GM12878 (cell line): ENCODE results near the gene SCCPDH. TPM values are rescaled to one million over a fixed set of nuclear protein-coding genes. Genes with fewer than 3 reads are reported as not detected.

Experiments used
- ATAC-seq: fragments of 200-7000 bp; cut with Tn5 transposase; 3 replicates; pipeline ENCODE4 v1.9.1; 2020; ENCODE audit warnings: mild to moderate bottlenecking, moderate library complexity
- BruUV-seq: library from RNA; stranded (reverse); fragments of 400-500 nt; replicated peaks from 2 replicates; lab custom pipeline; 2021; lab: Mats Ljungman, UMichigan
- CTCF ChIA-PET: fragments of 300-600 bp; sonication (Branson Sonifier 250); formaldehyde crosslinking; extraction: SDS; loops from one replicate; lab custom pipeline; 2021; ENCODE audit warnings: inconsistent platforms; lab: Yijun Ruan, JAX
- POLR2A ChIA-PET: fragments of 350-600 bp; formaldehyde crosslinking; extraction: SDS; loops from one replicate; lab custom pipeline; 2021; ENCODE audit warnings: inconsistent platforms; lab: Charles Lee
- RAD21 ChIA-PET: fragments of 300-600 bp; sonication (Branson Sonifier 250); formaldehyde crosslinking; loops from one replicate; lab custom pipeline; 2023; ENCODE audit warnings: antibody characterized with exemption; ENCODE audit not compliant: unreplicated experiment; lab: Charles Lee
- SMC1A ChIA-PET: fragments of 300-600 bp; sonication (Branson Sonifier 250); formaldehyde crosslinking; loops from one replicate; lab custom pipeline; 2023; ENCODE audit not compliant: unreplicated experiment, uncharacterized antibody; lab: Charles Lee
- DNase-seq: peaks from one replicate; pipeline ENCODE4 v3.0.0-alpha.2; 2011; ENCODE audit warnings: low read depth, low spot score
- FAIRE-seq: peaks from 3 replicates; lab custom pipeline; 2011; peaks lifted over from hg19 to GRCh38; lab: Jason Lieb, UNC
- H2AFZ ChIP-seq: 2 replicates; pipeline ENCODE4 v1.6.0; 2011; ENCODE audit warnings: low read depth, low read length, control low read depth; ENCODE audit not compliant: control insufficient read depth
- H3K27ac ChIP-seq: 2 replicates; pipeline ENCODE4 v1.5.1; 2011; ENCODE audit warnings: control low read depth; ENCODE audit not compliant: control insufficient read depth, insufficient read depth
- H3K27me3 ChIP-seq, 2 experiments: replicated peaks in 1 of 2; 2 replicates each; pipeline versions ENCODE4 v1.6.0 to v1.6.1; 2011; ENCODE audit warnings: low read length in 1 of 2; ENCODE audit not compliant: control insufficient read depth in 2 of 2, insufficient read depth in 2 of 2
- H3K36me3 ChIP-seq, 2 experiments: 2 replicates each; pipeline ENCODE4 v1.5.1; 2011; ENCODE audit warnings: low read length in 1 of 2; ENCODE audit not compliant: control insufficient read depth in 2 of 2, insufficient read depth in 2 of 2
- H3K4me1 ChIP-seq: 2 replicates; pipeline ENCODE4 v1.6.1; 2011; ENCODE audit warnings: mild to moderate bottlenecking, low read length, moderate library complexity, mixed read lengths; ENCODE audit not compliant: control insufficient read depth, insufficient read depth
- H3K4me2 ChIP-seq: 2 replicates; pipeline ENCODE4 v1.6.0; 2011; ENCODE audit warnings: control low read depth; ENCODE audit not compliant: control insufficient read depth, insufficient read depth
- H3K4me3 ChIP-seq: fragments of 200-600 bp; sonication (generic); 2 replicates; pipeline ENCODE4 v1.5.1; 2016
- H3K79me2 ChIP-seq: 2 replicates; pipeline ENCODE4 v1.6.0; 2011; ENCODE audit warnings: low read length; ENCODE audit not compliant: control insufficient read depth, insufficient read depth
- H3K9ac ChIP-seq: 2 replicates; pipeline ENCODE4 v1.8.0; 2011; ENCODE audit warnings: low read length, control low read depth, mixed read lengths; ENCODE audit not compliant: control insufficient read depth, insufficient read depth
- H3K9me3 ChIP-seq: replicated peaks from 3 replicates; pipeline ENCODE4 v1.5.1; 2011; ENCODE audit warnings: mild to moderate bottlenecking, low read length; ENCODE audit not compliant: control insufficient read depth, insufficient read depth
- H4K20me1 ChIP-seq: 2 replicates; pipeline ENCODE4 v1.6.0; 2011; ENCODE audit not compliant: control insufficient read depth, insufficient read depth
- CBX5 ChIP-seq: sonication (generic); IDR thresholded peaks from 2 replicates; pipeline ENCODE4 v1.6.1; 2016; ENCODE audit warnings: low read depth, moderate library complexity, mild to moderate bottlenecking, inconsistent platforms
- CHD2 ChIP-seq: IDR thresholded peaks from 2 replicates; pipeline ENCODE4 v1.6.1; 2011; ENCODE audit warnings: low read depth, low read length, improper control_type of control experiment, borderline replicate concordance
- KAT2A ChIP-seq: conservative IDR thresholded peaks from 2 replicates; pipeline ENCODE4 v1.6.1; 2011; ENCODE audit warnings: low read depth, low read length; ENCODE audit not compliant: control insufficient read depth
- KLF5 ChIP-seq: fragments of 450-650 bp; IDR thresholded peaks from 2 replicates; pipeline ENCODE4 v1.6.1; 2014; ENCODE audit warnings: mild to moderate bottlenecking; ENCODE audit not compliant: partially characterized antibody
- MTA3 ChIP-seq: IDR thresholded peaks from 2 replicates; pipeline ENCODE4 v1.6.1; 2012; ENCODE audit warnings: low read length, inconsistent platforms, borderline replicate concordance
- MXI1 ChIP-seq: fragments of 150-350 bp; IDR thresholded peaks from 2 replicates; pipeline ENCODE4 v1.6.1; 2011; ENCODE audit warnings: low read depth, mild to moderate bottlenecking, inconsistent platforms, low read length, improper control_type of control experiment
- NRF1 ChIP-seq: conservative IDR thresholded peaks from 2 replicates; pipeline ENCODE4 v1.6.1; 2011; ENCODE audit warnings: mild to moderate bottlenecking, low read depth, low read length, improper control_type of control experiment
- PML ChIP-seq: IDR thresholded peaks from 2 replicates; pipeline ENCODE4 v1.6.1; 2012; ENCODE audit warnings: low read length, inconsistent platforms
- RAD51 ChIP-seq: fragments of 450-650 bp; IDR thresholded peaks from 2 replicates; pipeline ENCODE4 v1.6.1; 2016; ENCODE audit warnings: moderate library complexity, mild to moderate bottlenecking, inconsistent platforms
- SIN3A ChIP-seq: IDR thresholded peaks from 2 replicates; pipeline ENCODE4 v1.6.1; 2012; ENCODE audit warnings: low read depth, low read length, improper control_type of control experiment
- SMAD5 ChIP-seq: IDR thresholded peaks from 2 replicates; pipeline ENCODE4 v1.6.1; 2016; ENCODE audit warnings: antibody characterized with exemption, low read depth
- SREBF2 ChIP-seq: IDR thresholded peaks from 2 replicates; pipeline ENCODE4 v1.6.1; 2012; ENCODE audit warnings: mild to moderate bottlenecking, low read length
- STAT1 ChIP-seq: fragments of 450-650 bp; conservative IDR thresholded peaks from 2 replicates; pipeline ENCODE4 v1.6.1; 2014; ENCODE audit warnings: antibody characterized with exemption, mild to moderate bottlenecking
- TAF1 ChIP-seq: IDR thresholded peaks from 2 replicates; pipeline ENCODE4 v1.6.1; 2011; ENCODE audit warnings: mild to moderate bottlenecking, low read depth, low read length, borderline replicate concordance
- ZNF274 ChIP-seq: IDR thresholded peaks from one replicate; pipeline ENCODE4 v1.8.0; 2011; ENCODE audit not compliant: insufficient read length, insufficient read depth
- ZNF622 ChIP-seq: fragments of 450-650 bp; IDR thresholded peaks from 2 replicates; pipeline ENCODE4 v1.6.1; 2017; ENCODE audit warnings: mild to moderate bottlenecking, inconsistent platforms
- WGBS: methylation state at CpG from one replicate; pipeline ENCODE4 v1.1.6; 2016; ENCODE audit warnings: low lambda C conversion rate; ENCODE audit not compliant: insufficient replicate concordance, insufficient coverage; ENCODE audit errors: missing lambda C conversion rate; 5-methylcytosine and 5-hydroxymethylcytosine counted together
- in situ Hi-C: fragments of 300-500 bp; cut with MboI; formaldehyde crosslinking; loops from 9 replicates; pipeline ENCODE4 v1.14.3; 2018; ENCODE audit warnings: mixed read lengths
- intact Hi-C: fragments of 100-400 bp; cut with micrococcal nuclease; formaldehyde crosslinking; loops from one replicate; pipeline ENCODE4 v1.14.2; 2022; ENCODE audit not compliant: unreplicated experiment
- polyA plus RNA-seq, 11 experiments: library from polyadenylated mRNA; depleted of rRNA in 4 of 11; unstranded in 6 of 11; stranded (reverse) in 5 of 11; fragments of >200 nt; fragmentation: Nextera tagmentation in 4 of 11; fragmentation: Illumina TruSeq in 1 of 11; extraction: Ambion mirVana in 4 of 11; extraction: Trizol in 1 of 11; gene quantifications; 1 replicate in 1 of 11; 2 replicates in 10 of 11; pipeline versions ENCODE4 v1.2.1 to v1.2.3, GENCODE V29; 2011 to 2016; ENCODE audit warnings: inconsistent platforms in 2 of 11, missing spikeins in 2 of 11, low read depth in 1 of 11
- total RNA-seq, 4 experiments: library from RNA; depleted of rRNA in 3 of 4; stranded (reverse); fragments of >200 nt in 3 of 4; fragmentation: Illumina TruSeq in 1 of 4; extraction: Trizol in 1 of 4; gene quantifications; 2 replicates each; pipeline versions ENCODE4 v1.2.1 to v1.2.3, GENCODE V29; 2013 to 2021
- TF ChIP-seq, protein P1 (sequence below): fragments of 450-650 bp; IDR thresholded peaks from 2 replicates; pipeline ENCODE4 v1.6.1; 2017; ENCODE audit warnings: mild to moderate bottlenecking, moderate library complexity

Gene SCCPDH
- total and polyA plus RNA-seq, 10 of the 15 experiments (the other 5 are each of a cell fraction or from before 2014, with no cell fraction given), result 5.4 to 44.8 (median 24.5) TPM

DNA sequence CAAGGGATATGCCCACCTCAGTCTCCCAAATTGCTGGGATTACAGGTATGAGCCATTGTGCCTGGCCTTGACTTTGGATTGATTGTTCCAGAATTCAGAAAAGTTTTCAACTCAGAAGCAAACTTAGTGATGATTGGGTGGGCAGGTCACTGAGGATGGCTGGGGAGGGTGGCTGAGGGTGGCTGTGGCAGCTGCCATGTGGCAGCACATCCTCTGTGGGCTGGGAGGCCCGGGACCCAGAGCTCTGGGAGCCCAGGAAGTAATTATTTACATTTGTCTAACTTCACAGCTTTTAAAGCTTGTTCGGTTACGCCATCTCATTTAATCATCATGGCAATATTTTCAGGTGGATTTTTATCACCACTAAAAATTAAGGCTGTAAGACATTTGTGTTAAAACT, 76.1 kb downstream of the SCCPDH start:
- Histone ChIP-seq H3K27ac (no peak overlapping the region), H3K9ac (no peak overlapping the region), H3K4me3 (no peak overlapping the region), H3K36me3 (no peaks in the 10 kb centered on the region), H4K20me1 (no peaks in the 10 kb centered on the region), H3K4me1 (no peaks in the 10 kb centered on the region), H3K4me2 (no peak overlapping the region), H3K79me2 (no peaks in the 10 kb centered on the region), H3K9me3 (no peaks in the 10 kb centered on the region), H3K27me3 (no peaks in the 10 kb centered on the region), H2AFZ (no peak overlapping the region)
- ChIA-PET RAD21 (no interaction called here), POLR2A (no interaction called here), CTCF (no interaction called here), SMC1A (no interaction called here)
- TF ChIP-seq MXI1, result no peak
- TF ChIP-seq MTA3, result no peak
- no peak for TF ChIP-seq RAD51
- no peak for TF ChIP-seq CBX5
- TF ChIP-seq NRF1, result no peak
- TF ChIP-seq SREBF2, result no peak
- no peak for TF ChIP-seq SMAD5
- TF ChIP-seq, protein P1, sequence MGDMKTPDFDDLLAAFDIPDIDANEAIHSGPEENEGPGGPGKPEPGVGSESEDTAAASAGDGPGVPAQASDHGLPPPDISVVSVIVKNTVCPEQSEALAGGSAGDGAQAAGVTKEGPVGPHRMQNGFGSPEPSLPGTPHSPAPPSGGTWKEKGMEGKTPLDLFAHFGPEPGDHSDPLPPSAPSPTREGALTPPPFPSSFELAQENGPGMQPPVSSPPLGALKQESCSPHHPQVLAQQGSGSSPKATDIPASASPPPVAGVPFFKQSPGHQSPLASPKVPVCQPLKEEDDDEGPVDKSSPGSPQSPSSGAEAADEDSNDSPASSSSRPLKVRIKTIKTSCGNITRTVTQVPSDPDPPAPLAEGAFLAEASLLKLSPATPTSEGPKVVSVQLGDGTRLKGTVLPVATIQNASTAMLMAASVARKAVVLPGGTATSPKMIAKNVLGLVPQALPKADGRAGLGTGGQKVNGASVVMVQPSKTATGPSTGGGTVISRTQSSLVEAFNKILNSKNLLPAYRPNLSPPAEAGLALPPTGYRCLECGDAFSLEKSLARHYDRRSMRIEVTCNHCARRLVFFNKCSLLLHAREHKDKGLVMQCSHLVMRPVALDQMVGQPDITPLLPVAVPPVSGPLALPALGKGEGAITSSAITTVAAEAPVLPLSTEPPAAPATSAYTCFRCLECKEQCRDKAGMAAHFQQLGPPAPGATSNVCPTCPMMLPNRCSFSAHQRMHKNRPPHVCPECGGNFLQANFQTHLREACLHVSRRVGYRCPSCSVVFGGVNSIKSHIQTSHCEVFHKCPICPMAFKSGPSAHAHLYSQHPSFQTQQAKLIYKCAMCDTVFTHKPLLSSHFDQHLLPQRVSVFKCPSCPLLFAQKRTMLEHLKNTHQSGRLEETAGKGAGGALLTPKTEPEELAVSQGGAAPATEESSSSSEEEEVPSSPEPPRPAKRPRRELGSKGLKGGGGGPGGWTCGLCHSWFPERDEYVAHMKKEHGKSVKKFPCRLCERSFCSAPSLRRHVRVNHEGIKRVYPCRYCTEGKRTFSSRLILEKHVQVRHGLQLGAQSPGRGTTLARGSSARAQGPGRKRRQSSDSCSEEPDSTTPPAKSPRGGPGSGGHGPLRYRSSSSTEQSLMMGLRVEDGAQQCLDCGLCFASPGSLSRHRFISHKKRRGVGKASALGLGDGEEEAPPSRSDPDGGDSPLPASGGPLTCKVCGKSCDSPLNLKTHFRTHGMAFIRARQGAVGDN, result no peak
- no peak for TF ChIP-seq ZNF622
- no peak for TF ChIP-seq KAT2A
- TF ChIP-seq TAF1, result no peak
- TF ChIP-seq STAT1, result no peak
- TF ChIP-seq KLF5, result no peak
- no peak for TF ChIP-seq PML
- no peak for TF ChIP-seq SIN3A
- TF ChIP-seq ZNF274, result no peak
- TF ChIP-seq CHD2, result no peak
- in situ Hi-C loops (no loop called here), intact Hi-C loops (no loop called here)
- FAIRE-seq (no peak), ATAC-seq (no peak), DNase-seq (no peak)
- BruUV-seq, result no TSS peak
- 29% methylated on average over 3 of the region's 3 CpGs for WGBS
